ENCODE measurements around the gene SLC9A3.
A peak's percentile ranks its signal among the peaks of the same experiment; 100 is the strongest.
"Not testable (repeated sequence)": the region's sequence is repeated elsewhere in the genome, so short reads cannot be mapped to it uniquely, and the experiment has no call there.

The SLC9A3 gene

DNA sequence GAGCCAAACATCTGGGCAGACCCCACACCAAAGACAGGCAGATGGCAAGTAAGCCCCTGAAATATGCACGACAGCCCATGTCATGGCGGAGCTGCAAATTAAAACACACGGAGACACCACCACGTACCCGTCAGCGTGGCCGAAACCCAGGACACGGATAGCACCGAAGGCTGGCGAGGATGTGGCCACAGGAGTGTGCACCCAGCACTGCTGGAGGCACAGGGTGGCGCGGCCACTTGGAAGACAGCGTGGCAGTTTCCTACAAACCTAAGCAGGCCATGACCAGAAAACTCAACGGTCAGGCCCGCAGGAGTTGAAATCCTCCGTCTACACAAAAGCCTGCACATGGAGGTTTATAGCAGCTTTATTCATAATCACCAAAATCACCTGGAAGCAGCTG lies 12.8 kb downstream of the SLC9A3 start:
- no peak for DNase-seq

DNA sequence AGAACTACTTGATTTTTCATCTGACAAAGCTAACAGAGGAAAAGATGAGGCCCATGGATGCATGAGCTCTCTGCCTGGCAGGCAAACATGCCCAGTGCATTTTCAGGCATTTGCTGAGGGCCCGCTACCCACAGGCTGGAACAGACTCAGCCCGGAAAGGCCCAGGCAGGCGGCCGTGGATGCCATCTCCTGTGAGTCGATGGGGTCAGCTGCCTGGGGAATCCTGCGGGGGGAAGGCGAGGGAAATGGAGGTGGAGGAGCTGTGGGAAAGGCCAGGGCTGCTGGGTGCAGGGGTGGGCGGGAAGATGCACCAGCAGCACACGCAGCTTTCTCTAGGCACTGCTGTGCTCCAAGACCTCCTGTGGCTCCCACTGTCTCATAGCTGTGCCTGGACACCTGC lies 13.7 kb downstream of the SLC9A3 start:
- no peak for DNase-seq

DNA sequence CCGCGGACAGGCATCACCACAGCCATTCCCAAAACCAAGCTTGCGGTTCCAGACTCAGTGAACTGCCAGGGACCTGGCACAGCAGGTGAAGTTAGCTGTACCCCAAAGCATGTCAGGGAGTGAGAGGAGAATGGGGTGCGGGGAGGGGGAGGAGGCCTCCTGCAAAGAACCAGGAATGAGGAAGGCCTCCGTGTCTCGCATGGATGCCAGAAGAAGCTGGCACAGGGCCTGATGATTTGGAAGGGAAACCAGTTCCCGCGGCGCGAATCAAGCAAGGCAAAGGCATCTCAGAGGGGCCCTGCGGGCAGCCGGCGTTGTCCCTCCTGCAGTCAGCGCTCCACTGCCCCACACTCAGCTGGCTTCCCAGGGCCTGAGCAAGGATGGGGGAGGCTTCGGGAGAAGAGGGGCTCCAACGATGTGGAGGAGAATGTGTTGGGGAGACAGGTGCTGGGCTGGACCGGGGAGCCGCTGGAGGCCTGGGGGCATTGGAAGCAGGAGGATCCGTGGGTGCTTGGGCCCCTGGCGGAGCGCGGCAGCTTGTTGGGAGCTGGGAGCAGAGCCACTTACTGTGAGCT lies 14.6 kb downstream of the SLC9A3 start:
- peak in 1 of 56 donors; percentile 8 for DNase-seq

DNA sequence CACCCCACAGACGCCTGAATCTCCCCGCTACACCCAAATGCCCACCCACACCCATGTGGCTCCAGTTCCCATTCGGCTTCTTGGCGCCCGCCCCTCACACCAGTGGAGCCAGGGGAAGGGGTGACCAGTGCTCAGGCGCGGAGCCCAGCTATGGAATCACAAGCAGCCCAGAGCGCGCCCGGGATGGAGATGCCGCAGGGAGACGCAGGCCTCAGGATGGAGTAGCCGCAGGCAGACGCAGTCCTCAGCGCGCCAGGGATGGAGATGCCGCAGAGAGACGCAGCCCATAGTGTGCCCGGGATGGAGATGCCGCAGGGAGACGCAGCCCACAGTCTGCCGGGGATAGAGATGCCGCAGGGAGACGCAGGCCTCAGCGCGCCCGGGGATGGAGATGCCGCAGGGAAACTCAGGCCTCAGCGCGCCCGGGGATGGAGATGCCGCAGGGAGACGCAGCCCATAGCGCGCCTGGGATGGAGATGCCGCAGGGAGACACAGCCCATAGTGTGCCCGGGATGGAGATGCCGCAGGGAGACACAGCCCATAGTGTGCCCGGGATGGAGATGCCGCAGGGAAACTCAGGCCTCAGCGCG lies 16.2 kb downstream of the SLC9A3 start:
- not testable (repeated sequence) for DNase-seq

DNA sequence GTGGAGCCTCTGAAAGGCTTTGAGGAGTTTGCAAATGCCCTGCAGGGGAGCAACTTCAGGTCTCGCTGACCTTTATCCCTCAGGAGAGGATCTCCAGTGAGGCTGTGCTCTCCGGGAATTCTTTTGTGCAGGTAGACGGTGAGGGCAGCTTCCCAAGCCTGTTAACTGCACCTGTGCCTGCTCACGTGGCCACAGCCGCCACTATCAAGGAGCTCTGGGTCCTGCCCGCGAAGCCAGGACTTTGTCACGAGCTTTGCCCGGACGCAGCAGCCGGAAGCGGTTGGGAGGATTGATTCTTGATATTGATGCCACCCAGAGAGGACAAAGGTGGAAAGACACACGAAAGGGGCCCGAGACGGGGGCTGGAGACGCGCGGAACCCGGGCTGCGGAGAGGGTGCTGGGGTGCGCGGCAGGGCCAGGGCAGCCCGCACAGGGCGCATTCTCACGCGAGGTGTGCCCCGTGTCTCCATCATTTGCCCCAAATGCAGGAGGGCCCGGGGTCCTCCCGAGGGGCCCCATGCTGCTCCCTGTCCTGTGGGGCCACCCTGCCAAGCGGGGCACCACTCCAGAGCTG lies 18.2 kb downstream of the SLC9A3 start:
- no peak for DNase-seq

DNA sequence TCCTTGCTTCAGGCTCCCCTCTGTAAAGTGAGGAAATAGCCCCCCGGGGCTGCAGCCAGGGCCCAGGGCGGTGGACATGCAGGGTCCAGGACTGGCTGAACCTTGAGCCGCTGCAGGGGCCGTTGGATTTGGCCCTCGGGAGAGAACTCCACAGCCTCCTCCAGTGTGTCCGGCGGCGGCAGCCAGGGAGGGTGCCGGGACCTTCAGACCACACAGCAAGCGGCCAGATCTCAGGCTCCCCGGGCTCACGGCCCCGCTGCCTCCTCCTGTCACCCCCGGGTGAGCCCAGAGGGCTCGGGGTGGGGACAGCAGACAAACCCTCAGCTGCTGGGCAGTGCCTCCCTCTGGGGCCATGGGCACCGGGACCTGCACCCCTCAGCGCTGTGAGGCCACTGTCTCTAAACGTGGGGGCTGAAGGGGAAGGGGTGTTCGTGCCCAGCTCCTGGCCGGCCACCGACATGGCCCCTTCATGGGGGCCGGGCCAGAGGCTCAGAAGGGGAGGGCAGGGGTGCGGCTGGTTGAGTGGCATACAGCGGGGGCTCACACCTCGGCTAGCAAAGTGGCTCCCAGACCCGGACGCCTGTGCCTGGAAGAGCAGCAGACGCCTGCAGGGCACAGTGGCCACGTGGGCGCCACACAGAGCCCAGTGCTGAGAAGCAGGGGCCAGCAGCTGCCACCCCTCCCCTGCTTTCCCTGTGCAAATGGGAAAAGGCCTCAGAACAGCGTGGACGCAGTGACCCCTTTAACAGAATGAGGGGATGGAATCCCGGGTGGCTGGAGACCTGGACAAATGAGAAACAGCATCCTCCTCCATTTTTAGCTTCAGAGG lies 19.7 kb downstream of the SLC9A3 start:
- DNase-seq, result no peak

DNA sequence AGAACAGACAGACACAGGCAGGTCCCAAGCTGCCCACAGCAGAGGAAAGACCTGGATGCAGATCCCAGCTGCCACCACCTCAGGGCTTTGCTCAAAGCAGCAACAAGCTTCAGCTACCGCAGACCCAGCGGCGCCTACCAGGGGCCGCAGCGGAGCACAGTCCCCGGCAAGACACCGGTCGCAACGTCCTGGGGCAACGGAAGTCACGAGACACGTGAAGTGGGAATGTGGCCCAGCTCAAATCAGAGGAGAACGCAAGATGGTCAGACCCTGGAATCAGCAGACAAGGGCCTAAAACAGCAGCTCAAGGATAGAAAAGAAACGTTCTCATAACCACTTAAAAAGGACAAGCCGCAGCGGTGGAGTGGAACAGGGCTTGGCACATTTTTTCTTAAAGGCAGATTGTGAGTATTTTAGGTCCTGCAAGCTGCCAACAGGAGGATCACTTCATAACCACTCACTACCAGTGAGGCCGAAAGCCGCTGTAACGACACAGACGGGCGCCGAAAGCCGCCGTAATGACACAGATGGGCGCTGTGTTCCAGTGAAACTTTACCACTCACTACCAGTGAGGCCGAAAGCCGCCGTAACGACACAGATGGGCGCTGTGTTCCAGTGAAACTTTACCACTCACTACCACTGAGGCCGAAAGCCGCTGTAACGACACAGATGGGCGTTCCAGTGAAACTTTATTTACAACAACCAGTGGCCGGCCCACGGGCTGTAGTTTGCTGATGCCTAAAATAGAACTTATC lies 21.7 kb downstream of the SLC9A3 start:
- no peak for DNase-seq

DNA sequence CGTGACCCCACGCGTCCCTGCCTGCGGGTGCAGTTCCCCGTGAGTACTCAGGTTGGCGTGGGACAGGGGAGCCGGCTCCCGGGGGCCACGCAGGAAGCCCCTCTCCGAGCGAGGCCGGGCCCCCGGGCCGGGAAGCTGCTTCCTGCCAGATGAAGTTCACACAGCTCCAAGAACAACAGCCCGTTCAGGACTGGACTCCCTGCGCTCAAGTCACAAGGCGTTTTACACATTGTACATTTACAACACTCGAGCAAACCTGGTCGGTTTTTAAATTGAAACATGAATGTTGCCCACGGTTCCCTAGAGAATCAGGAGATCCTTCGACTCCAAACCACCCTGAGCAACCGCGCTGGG lies 22.4 kb downstream of the SLC9A3 start:
- DNase-seq, result no peak

DNA sequence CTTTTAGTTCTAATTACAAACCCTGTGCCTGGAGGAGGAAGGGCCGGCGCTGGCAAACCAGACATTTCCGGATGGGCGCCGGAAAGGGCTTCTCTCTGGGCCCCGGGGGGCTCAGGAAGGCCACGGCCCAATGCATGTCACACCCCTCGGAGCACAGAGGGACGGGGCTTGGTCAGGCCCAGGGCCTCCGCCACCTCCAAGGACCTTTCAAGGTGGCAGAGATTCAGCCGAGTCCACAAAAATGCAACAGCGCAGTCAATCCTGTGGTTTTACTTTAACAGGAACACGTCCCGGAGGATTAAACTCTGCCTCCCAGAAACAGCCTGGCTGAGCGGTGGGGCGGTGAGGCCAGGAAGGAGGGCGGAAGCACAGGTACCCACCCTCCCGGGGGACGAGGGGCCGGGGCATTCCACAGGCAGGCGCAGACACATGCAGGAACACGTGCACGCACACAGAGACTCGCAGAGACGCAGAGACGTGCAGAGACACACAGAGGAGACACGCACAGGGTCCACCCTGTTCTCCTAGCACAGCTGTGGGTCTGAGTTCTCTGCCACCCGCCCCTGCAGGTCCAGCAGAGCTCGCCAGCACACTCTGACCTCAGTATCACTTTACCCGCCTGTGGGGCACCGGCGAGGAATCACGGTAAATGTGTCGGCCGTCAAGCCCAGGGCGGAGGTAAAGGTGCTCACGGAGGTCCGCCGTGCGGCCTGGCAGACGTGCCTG lies 23.0 kb downstream of the SLC9A3 start:
- DNase-seq, result no peak

DNA sequence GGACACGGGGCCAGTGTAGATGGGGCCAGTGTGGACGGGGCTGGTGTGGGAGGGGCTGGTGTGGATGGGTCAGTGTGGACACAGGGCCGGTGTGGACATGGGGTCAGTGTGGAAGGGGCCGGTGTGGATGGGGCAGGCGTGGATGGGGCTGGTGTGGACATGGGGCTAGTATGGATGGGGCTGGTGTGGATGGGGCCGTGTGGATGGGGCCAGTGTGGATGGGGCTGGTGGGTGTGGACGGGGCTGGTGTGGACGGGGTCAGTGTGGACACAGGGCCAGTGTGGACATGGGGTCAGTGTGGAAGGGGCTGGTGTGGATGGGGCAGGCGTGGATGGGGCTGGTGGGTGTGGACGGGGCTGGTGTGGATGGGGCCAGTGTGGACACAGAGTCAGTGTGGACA lies 23.8 kb downstream of the SLC9A3 start:
- DNase-seq, result no peak

DNA sequence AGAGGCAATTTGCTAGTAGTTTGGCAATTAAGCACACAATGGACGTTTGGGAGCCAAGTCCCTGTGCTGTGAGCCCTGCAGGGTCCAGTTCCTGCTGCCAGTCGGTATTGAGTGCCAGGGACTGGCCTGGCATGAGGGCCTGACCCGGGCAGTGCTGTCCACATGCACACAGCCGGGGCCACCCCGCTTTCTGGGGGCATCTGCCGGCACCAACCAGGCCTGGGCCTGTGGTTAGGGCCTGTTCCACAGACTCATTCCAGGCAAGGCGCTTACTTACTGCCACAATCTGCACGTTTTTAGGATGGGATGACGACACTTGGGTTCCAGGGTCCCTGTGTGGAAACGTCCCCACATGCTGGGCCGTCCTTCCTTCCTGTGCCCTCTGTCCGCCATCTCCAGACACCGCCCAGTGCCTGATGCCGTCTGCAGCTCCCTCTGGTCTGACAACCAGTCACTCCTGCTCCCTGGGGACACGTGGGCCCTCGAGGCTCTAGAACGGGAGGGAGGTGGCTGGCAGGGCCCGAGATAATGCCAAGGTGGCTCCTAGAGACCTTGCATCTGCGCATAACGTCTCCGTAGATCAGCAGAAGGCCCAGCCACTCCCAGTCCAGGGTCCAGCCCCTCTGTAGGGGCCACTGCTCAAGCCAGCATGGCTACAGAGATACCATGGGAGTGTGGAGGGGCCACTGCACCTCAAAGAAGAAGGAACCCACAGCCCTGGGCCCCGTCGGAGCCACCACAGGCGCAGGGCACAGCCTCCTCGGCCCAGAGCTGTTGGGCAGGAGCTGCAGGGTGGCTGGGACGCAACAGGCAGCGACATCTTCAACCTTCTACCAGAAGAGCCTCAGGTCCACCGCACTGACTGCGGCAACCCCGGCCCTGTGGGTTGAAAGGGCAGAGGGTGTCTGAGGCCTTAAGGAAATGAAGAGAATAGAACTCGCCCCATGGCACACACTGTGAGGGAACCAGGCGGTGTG lies 24.7 kb downstream of the SLC9A3 start:
- peak in 3 of 56 donors; percentile 11 to 36 (median 25) for DNase-seq

DNA sequence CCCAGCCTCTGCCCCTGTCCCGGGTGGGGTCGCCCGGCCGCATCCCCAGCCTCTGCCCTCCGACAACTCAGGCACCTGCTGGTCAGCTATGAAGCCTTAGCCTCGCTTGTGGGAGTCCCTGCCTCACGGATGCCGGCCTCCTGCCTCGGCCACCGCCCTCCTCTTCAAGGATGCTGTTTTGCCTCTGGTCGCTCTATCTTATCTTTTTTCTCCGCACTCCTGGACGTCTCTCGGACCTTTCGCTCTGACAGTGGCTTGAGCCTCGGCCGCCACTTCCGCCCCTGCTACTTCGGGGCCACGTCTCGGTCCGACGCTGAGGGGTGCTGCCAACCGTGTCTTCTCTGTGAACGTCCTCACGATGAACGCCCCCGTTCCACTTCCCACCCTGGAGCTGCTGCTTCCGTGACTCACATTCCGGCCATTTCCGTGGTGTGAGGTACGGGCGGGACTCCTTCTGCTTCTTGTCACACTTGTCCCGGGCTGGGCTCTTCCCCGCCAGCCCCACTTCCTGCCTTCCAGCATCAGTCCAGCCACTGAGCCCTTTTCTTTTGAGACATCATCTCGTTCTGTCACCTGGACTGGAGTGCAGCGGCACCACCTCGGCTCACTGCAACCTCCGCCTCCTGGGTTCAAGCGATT lies 26.3 kb downstream of the SLC9A3 start:
- DNase-seq, result no peak

DNA sequence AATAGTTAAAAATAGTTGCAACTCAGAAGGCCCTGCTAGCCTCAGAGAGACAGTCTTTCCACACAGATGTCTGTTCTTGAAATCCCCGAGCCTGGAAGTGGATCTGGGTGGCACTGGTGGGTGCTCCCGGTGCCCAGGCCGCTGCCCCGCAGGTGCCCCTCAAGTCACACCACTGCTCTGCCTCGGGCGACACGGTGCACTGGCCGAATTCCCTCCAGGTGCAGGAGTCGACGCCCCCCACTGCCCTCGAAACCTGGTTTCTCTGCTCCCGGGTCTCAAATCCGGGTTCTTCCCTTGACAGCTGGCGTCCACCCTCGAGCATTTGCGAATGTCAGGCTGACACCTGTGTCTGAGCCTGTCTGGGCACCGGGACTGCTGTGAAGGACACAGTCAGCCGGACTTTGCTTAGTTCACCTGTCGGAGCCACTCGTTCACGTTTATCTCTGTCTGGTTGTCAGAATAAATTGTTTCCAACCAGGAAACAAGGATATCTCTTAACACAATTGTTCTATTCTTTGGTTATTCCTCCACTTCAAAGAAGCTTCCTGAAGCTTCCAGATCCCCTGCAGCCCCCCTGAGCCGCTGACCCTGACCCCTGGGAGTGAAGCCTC lies 27.1 kb downstream of the SLC9A3 start:
- DNase-seq, result no peak

DNA sequence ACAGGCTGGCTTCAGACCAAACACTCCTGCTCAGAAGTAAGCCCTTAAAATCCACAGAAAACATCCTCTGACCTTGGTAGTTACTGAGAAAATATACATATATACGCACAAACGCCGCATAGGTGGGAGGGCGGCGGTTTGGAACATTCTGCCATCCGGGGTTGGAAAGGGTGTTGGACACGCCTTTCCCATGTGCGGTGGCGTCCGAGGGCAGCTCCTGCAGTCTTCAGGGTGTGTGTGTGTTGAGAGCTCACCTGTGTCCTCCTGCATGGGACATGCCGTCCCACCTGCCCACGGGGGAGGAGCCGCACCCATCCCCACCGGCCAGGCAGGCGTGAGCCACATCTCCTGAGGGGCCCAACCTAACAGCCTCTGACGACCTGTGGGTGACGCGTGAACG lies 28.2 kb downstream of the SLC9A3 start:
- no peak for DNase-seq

DNA sequence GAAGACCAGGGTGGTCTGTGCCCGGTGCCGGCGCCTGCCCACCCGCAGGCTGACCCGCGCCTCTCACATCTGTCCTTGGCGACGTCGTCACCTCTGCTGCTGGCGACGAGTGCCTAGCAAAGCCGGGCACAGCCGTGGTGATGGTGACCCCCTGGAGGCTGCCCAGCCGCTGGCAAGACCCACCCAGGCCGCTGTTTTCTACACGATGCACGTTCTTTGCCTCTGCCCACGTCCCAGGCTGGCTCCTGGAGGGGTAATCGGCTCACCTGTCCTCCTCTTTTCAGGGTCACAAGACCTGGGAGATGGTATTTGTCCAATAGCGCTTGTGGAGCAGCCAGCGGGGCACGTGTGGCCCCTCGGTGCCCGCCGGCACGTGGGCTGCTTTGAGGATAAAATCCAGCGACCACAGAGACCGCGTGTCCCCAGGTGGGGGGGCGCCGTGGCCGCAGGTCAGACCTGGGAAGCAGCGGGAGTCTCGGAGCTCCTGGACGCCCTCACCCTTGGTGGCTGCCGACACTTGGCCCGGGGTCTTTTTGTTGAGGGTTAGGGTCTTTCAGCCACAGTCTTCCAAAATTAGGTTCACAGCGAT lies 29.5 kb downstream of the SLC9A3 start:
- no peak for DNase-seq

DNA sequence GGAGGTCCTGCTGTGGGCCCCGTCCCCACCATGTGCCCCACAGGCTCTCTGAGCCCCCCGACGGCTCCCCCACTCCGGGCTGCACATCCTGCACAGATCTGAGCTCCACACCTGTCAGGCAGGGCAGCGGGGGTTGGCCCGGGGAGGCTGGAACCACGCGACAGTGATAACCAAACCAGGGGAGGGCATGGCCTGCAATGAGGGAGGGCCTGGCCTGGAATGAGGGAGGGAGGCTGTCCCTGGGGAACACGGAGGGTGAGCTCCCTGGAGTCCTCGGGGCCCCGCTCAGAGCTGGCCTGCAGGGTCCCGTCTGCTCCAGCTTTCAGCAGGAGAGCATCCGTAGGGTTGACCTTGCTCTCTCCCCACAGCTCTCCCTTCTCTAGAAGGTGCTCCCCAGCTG lies 30.5 kb downstream of the SLC9A3 start:
- no peak for DNase-seq

DNA sequence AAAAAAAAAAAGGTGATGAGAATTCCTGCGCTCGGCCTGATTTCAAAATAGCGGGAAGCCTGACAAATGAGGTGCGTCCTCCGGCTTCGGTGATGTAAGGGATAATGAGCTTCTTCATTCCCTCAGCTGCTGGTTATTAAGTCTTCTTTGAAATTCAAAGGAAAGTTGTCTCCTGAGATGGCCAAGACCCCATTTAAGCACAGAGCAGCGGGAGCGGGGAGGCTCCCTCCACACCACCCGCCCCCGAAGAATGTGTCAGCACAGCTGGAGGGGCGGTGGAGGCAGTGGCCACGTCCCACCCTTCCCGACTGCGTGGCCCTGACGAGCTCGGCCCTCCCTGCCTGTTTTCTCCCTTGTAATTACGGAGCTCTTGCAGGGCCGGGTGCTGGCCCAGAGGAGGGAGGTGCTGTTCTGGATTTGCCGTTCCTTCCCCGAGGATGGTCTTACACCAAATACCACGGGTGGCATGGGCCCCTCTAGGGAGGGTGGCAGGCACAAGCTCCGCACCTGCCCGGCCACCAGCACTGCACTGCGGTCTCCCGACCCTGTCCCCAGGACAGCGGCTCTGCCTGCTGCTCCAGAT lies 31.0 kb downstream of the SLC9A3 start:
- DNase-seq, result no peak

DNA sequence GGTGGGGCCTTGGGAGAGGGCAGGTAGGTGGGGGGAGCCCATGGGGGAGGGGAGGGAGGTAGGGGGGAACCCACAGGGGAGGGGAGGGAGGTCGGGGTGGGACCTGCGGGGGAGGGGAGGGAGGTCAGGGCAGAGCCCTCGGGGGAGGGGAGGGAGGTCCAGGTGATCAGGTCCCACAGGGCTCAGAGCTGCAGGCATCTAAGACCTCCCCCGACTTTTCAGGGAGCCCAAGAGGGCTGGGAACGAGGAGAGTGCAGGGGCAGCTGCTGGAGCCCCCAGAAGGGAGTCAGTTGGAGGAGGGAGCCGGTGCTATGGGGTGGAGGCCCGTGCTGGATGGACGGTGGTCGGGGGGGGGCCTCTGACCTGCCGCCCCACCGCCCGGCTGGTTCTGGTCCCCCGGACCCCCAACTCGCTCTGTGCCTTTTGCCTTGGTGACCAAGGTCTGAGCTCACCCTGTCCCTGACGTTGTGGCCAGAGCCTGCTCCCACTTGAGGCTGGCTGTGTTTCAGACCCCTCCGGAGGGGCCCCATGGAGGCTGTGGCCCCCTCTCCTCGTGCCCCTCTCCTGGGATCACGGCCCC lies 31.8 kb downstream of the SLC9A3 start:
- no peak for DNase-seq
